GM20000 (cell line): ENCODE results near the gene KIRREL1.

Experiments
- DNase-seq: peaks from one replicate; pipeline ENCODE4 v3.0.0; 2012; ENCODE audit warnings: low spot score
- TF ChIP-seq, protein P1 (sequence below): IDR thresholded peaks from 2 replicates; pipeline ENCODE4 v1.5.1; 2012; ENCODE audit warnings: mild to moderate bottlenecking, control low read depth; ENCODE audit errors: extremely low read depth, missing control alignments

The KIRREL1 gene

DNA sequence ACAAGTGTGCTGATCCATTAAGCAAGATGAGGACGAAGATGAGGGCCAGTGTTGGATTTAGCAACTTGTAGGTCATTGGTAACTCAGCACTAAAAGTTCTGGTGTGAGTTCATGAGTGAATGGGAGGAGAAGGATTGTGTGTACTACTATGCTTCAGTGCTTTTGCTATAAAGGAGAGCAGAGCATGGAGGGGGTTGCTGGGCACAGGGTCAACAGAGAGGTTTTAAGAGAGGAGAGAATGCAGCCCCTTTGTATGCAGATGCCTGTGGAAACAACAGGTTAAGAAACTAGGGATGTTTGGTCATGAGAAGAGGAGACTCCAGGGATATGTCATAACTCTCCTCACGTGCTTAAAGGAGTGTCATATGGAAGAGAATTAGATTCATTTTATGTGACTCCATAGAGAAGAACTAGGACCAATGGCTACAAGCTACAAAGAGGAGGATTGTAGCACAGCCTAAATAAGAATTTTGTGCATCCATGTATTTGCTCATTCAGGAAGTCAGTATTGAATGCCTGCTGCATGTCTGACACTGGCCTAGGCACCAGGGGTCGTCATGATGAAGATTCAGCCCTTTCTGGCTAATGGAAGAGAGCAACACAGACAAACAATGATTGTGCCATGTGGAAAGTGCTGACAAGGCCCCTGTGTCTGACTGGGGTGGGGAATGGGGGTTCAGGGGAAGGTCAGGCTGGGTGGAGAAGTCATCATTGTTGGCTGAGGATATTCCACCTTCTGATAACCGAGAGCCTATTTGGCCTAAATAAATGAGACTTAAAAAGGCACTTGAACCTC lies 53.5 kb downstream of the KIRREL1 start:
- TF ChIP-seq, protein P1, sequence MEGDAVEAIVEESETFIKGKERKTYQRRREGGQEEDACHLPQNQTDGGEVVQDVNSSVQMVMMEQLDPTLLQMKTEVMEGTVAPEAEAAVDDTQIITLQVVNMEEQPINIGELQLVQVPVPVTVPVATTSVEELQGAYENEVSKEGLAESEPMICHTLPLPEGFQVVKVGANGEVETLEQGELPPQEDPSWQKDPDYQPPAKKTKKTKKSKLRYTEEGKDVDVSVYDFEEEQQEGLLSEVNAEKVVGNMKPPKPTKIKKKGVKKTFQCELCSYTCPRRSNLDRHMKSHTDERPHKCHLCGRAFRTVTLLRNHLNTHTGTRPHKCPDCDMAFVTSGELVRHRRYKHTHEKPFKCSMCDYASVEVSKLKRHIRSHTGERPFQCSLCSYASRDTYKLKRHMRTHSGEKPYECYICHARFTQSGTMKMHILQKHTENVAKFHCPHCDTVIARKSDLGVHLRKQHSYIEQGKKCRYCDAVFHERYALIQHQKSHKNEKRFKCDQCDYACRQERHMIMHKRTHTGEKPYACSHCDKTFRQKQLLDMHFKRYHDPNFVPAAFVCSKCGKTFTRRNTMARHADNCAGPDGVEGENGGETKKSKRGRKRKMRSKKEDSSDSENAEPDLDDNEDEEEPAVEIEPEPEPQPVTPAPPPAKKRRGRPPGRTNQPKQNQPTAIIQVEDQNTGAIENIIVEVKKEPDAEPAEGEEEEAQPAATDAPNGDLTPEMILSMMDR = no peak
- DNase-seq = no peak

DNA sequence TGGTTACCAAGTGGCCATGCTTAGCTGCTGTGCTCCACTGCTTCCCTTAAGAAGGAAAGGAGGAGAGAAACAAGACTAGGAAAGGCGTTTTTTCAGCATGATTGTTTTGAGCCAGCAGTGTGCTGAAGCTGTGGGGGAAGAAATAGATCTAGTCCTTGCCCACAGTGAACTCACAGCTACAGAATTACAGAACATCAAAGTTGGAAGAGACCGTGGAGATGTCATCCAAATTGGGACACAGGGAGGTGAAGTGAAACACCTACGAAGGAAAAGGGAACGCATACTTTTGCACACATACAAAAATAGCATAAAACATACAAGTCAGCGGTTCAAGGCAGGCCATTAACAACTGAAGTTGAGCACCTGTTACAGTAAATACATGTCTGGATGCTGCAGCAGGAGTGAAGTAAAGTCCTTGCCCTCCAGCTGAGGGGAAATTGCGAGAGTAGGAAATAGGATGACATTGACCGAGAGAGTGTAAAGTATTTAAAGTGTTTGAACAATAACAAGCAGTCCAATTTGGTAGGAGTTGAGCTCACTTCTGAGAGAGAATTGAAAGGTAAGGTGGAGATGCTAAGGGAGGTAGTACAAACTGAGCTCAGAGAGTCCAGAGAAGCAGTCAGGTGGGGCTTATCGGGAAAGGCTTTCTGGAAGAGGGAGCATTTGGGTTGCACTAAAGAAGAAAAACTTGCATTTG lies 55.1 kb downstream of the KIRREL1 start:
- no peak for DNase-seq
- TF ChIP-seq, protein P1 = no peak

DNA sequence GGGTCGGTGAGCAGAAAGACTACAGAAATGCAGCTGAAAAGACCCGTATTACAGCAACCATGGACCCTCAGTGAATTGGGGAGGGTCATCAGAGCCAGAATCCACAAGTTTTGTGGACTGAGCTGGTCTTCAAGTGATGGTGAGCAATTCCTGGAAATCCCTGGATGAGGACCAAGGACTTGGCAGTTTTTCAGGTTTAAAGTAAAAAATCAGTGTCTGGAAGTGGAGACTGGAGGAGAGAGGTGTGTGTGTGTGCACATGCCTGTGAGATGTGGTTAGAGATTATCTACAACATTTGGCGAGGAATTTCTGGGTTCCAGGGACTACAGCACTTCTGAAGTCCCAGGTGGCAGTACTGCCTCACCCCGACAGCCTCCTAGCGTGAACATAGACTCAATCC lies 56.4 kb downstream of the KIRREL1 start:
- no peak for DNase-seq
- TF ChIP-seq, protein P1 = no peak

DNA sequence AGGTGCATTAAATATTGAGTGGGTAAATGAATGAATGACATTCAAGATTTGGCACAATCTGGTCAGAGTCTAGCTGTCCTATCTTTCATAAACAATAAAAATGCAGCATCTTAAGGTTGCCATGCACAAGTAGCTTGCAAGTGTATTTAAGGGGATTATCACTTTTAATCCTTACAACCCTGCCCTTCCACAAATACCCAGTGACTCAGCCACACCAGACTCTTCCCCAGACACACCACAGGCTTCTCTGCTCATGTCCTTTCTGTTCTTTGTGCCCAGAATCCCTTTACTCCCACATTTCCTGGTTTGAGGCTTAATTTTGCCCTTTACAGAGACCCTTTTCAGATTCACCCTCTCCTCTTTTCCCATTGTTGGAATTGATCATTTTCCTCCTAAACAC lies 59.8 kb downstream of the KIRREL1 start:
- no peak for DNase-seq
- TF ChIP-seq, protein P1 = no peak

DNA sequence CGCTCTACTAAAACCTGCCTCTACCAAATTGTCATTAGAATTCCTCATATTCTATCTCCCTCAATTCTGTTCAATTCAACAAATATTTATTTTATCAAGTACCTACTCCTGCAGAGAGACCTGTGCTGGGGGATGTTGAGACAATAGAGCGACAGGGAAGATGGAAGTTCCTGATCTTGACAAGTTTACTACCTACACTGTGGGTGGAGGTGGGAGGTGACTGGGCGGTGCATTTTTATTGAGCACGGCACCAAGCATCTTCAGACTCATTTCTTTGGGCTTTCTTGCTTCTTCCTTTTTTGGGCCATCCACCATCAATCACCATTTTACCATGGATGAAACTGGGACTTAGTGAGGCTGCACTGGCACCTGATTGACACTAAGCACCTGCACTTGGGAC lies 61.3 kb downstream of the KIRREL1 start:
- TF ChIP-seq, protein P1 = no peak
- no peak for DNase-seq

DNA sequence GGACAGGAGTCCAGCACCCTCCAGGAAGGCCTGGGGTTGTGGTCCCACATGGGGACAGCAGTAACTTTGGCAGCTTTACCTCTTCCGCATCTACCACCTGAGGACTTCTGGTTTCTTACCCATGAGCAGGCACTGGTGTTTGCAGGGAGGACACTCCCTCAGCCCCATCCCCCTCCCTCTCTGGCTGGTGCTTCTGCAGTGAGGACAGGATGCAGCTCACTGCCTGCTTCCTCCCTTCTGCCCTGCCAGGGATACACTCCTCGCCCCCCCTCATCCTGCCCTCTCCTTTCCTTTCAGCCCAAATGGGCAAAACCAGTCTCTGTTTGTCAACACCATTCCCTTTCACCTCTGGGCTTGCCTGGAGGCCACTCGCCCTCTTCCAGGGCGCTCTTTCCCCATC lies 62.4 kb downstream of the KIRREL1 start:
- TF ChIP-seq, protein P1 = no peak
- DNase-seq = no peak

DNA sequence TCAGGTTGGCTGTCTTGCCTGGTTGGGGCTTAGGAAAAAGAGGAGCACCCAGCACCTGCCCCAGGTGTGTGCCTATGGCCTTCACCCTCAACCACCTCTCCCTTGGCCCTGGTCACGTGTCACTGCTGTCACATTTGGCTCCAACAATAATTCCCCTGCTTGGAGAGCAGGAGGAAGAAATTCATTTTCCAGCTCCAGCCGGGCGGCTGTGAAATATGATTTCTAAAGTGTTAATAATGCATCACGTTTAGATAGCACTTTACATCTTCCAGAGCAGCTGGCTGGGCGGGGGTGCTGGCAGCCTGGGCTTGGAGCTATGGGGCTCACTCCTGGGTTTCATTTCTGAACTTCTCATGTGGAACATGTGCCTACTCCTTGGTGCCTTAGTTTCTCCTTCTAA lies 63.1 kb downstream of the KIRREL1 start:
- TF ChIP-seq, protein P1 = no peak
- no peak for DNase-seq
